Measurements from ENCODE around the gene LYPD6B.

- TF ChIP-seq EP300 (IDR thresholded peaks at IDR 0.05) (no peak), POLR2A (IDR thresholded peaks at IDR 0.05) (no peak)
- TF ChIP-seq, protein P1, sequence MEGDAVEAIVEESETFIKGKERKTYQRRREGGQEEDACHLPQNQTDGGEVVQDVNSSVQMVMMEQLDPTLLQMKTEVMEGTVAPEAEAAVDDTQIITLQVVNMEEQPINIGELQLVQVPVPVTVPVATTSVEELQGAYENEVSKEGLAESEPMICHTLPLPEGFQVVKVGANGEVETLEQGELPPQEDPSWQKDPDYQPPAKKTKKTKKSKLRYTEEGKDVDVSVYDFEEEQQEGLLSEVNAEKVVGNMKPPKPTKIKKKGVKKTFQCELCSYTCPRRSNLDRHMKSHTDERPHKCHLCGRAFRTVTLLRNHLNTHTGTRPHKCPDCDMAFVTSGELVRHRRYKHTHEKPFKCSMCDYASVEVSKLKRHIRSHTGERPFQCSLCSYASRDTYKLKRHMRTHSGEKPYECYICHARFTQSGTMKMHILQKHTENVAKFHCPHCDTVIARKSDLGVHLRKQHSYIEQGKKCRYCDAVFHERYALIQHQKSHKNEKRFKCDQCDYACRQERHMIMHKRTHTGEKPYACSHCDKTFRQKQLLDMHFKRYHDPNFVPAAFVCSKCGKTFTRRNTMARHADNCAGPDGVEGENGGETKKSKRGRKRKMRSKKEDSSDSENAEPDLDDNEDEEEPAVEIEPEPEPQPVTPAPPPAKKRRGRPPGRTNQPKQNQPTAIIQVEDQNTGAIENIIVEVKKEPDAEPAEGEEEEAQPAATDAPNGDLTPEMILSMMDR (IDR thresholded peaks at IDR 0.05): no peak
Measured at GRCh38 chr2:149145314-149146295, 107.1 kb downstream of the LYPD6B start.

All from ovary (tissue), 3 donors.